ENCODE results near the gene TMC2.

The TMC2 gene

DNA sequence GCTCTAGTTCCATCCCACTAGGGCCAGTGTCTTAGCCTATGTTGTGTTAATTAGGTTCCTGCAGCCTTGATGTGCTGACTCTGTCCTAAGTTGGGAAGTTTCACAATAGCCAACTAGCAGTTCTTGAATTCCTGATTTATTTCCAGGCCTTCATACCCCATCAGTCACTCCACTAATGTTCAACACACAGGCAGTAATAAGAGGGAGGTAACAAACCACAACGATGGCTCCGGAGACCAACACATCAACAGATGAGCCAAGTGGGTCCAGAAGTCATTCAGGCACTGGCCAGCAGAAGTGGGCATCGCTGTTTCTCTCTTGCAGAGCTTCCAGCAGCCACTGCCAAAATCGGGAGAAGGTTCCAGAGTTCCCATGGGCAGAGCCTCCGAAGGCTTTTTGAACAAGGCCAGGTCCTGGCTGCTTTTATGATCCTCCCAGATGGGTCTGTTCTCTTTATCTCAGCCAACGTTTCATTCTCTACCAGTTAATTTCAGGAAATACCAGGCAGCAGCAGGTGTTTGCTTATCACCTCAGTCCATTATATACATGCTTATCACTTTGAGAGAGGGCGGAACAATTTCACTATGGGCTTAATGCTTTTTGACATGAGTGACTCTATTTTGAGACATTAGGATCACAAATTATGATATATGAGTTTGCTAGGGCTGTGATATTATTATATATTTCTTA is 67.6 kb downstream of the TMC2 start:
- H3K27ac Mint-ChIP-seq = no peak overlapping the region
- H3K27me3 Mint-ChIP-seq (ENCODE audit: low read depth, poor library complexity) = peaks cover 6% of the 10 kb centered on the region
- H3K9me3 Mint-ChIP-seq = peaks cover 32% of the 10 kb centered on the region
- H3K4me1 Mint-ChIP-seq = peaks cover 10% of the 10 kb centered on the region
- peaks cover 7% of the 10 kb centered on the region for H3K36me3 Mint-ChIP-seq (ENCODE audit: low read depth)
- H3K4me3 Mint-ChIP-seq = no peak overlapping the region
- TF ChIP-seq, protein P1, sequence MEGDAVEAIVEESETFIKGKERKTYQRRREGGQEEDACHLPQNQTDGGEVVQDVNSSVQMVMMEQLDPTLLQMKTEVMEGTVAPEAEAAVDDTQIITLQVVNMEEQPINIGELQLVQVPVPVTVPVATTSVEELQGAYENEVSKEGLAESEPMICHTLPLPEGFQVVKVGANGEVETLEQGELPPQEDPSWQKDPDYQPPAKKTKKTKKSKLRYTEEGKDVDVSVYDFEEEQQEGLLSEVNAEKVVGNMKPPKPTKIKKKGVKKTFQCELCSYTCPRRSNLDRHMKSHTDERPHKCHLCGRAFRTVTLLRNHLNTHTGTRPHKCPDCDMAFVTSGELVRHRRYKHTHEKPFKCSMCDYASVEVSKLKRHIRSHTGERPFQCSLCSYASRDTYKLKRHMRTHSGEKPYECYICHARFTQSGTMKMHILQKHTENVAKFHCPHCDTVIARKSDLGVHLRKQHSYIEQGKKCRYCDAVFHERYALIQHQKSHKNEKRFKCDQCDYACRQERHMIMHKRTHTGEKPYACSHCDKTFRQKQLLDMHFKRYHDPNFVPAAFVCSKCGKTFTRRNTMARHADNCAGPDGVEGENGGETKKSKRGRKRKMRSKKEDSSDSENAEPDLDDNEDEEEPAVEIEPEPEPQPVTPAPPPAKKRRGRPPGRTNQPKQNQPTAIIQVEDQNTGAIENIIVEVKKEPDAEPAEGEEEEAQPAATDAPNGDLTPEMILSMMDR (IDR thresholded peaks at IDR 0.05) = no peak
- DNase-seq = no peak

DNA sequence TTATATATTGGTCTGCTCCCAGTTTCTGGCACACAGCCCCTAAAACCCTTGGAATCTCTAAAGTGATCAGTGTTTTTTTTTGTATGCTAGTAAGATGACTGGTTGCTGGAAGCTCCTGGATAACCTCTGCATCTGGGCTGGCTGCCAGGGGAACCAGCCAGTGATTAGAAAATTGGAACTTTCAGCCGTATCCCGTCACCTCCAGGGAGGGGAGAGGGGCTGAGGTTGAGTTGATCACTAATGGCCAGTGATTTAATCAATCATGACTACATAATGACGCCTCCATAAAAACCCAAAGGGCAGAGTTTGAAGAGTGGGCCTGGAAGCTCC is 68.1 kb downstream of the TMC2 start:
- H3K4me1 Mint-ChIP-seq = peaks cover 6% of the 10 kb centered on the region
- peaks cover 7% of the 10 kb centered on the region for H3K36me3 Mint-ChIP-seq (ENCODE audit: low read depth)
- peaks cover 11% of the 10 kb centered on the region for H3K27me3 Mint-ChIP-seq (ENCODE audit: low read depth, poor library complexity)
- TF ChIP-seq, protein P1 (IDR thresholded peaks at IDR 0.05) = no peak
- H3K9me3 Mint-ChIP-seq = peaks cover 32% of the 10 kb centered on the region
- no peak overlapping the region for H3K4me3 Mint-ChIP-seq
- H3K27ac Mint-ChIP-seq = no peak overlapping the region
- no peak for DNase-seq

DNA sequence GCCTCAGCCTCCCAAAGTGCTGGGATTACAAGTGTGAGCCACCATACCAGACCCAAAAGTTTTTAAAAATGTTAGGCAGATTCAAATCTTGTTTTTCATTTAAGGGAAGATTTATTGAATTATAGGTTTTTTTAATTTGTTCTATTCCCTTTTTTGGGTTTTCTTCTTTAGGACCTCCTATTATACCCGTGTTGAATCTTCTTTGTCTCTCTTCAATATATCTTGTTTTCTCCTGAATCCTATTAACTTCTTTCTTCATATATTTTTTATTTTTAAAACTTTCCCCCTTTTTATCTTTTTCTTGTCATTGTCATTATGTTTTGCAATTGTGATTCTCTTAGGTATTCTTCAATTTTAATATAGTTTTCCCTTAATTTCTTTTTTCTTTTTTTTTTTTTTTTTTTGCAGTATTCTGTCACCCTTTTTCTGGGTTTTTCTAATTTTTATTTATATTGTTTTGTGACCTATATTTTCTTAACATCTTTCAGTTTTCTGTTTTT is 70.2 kb downstream of the TMC2 start:
- Mint-ChIP-seq H3K9me3 (peaks cover 32% of the 10 kb centered on the region), H3K27me3 (ENCODE audit: low read depth, poor library complexity) (peaks cover 26% of the 10 kb centered on the region), H3K27ac (no peak overlapping the region), H3K4me1 (no peaks in the 10 kb centered on the region), H3K36me3 (ENCODE audit: low read depth) (peaks cover 7% of the 10 kb centered on the region), H3K4me3 (no peak overlapping the region)
- DNase-seq = no peak
- TF ChIP-seq, protein P1 (IDR thresholded peaks at IDR 0.05) = no peak

DNA sequence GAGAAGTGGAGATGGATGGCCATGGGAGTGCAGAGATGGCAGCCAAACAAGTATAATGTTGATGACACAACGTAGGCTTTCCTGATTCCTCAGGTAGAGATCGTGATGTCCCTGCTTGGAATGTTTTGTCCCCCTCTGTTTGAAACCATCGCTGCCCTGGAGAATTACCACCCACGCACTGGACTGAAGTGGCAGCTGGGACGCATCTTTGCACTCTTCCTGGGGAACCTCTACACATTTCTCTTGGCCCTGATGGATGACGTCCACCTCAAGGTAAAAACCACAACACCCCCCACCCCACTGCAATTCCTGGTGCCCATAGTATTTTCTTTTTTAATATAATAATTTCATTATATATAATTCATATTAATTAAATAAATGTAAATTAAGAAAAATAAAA is 74.0 kb downstream of the TMC2 start:
- peaks cover 29% of the 10 kb centered on the region for H3K9me3 Mint-ChIP-seq
- no peak for DNase-seq
- TF ChIP-seq, protein P1 (IDR thresholded peaks at IDR 0.05) = no peak
- H3K36me3 Mint-ChIP-seq (ENCODE audit: low read depth) = peaks cover 7% of the 10 kb centered on the region
- H3K4me1 Mint-ChIP-seq = no peaks in the 10 kb centered on the region
- no peak overlapping the region for H3K27ac Mint-ChIP-seq
- peaks cover 50% of the 10 kb centered on the region for H3K27me3 Mint-ChIP-seq (ENCODE audit: low read depth, poor library complexity)
- no peak overlapping the region for H3K4me3 Mint-ChIP-seq

DNA sequence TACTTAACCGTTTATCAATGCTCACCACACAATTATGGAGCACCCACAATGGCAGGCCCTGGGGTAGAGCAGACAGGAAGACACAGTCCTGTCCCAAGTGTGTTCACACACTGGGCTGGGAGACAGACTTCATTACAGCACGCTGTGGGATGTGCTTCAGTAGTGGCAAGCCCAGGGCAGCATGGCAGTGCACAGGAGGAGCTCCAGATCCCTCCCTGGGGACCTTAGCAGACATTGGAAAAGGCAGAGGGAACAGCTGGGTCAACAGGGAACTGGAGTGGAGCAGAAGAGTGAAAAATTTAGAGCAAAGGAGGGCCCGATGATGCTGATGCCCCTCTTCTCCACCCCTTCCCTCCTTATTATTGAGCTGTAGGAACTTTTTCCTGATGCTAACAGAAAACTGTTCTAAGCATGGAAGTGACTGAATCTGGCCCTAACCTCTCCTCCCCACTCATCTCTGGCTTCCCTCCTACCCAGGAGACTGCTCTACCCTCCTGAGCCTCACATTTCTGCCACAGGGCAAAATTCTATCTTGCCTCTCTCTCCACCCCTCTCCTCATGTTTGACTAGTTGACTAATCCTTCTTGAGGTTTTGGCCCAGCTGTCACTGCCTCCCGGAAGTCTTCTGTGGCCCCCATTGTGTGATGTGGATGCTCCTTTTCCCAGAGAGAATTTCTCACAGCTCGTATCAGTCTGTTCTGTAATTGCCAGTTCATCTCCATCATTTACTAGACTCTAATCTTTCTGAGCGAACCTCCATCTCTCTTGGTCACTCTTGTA is 74.8 kb downstream of the TMC2 start:
- Mint-ChIP-seq H3K4me3 (no peak overlapping the region), H3K27ac (no peak overlapping the region), H3K4me1 (no peaks in the 10 kb centered on the region), H3K27me3 (ENCODE audit: low read depth, poor library complexity) (peaks cover 53% of the 10 kb centered on the region), H3K9me3 (peaks cover 24% of the 10 kb centered on the region), H3K36me3 (ENCODE audit: low read depth) (peaks cover 7% of the 10 kb centered on the region)
- TF ChIP-seq, protein P1 (IDR thresholded peaks at IDR 0.05) = no peak
- DNase-seq = no peak
